IMR-90 (cell line): ENCODE results near the gene RGMA. TPM values are rescaled to one million over a fixed set of nuclear protein-coding genes. Genes with fewer than 3 reads are reported as not detected.

Source experiments
- ATAC-seq: fragments of 200-7000 bp; cut with Tn5 transposase; 2 replicates; pipeline ENCODE4 v1.9.1; 2020; ENCODE audit warnings: low read depth, mild to moderate bottlenecking, moderate library complexity
- BruUV-seq: library from RNA; stranded (reverse); fragments of 400-500 nt; replicated peaks from 2 replicates; lab custom pipeline; 2021; lab: Mats Ljungman, UMichigan
- CTCF ChIA-PET: fragments of 300-600 bp; formaldehyde crosslinking; extraction: SDS; loops from one replicate; lab custom pipeline; 2021; ENCODE audit warnings: antibody characterized with exemption; lab: Yijun Ruan, JAX
- POLR2A ChIA-PET: fragments of 300-600 bp; sonication (Branson Sonifier 250); formaldehyde crosslinking; loops from one replicate; lab custom pipeline; 2022; ENCODE audit warnings: antibody characterized with exemption; ENCODE audit not compliant: unreplicated experiment; lab: Charles Lee
- DNase-seq: peaks from one replicate; pipeline ENCODE4 v3.0.0; 2013
- H2AFZ ChIP-seq: replicated peaks from 2 replicates; pipeline ENCODE3; 2013; ENCODE audit warnings: low read length, mild to moderate bottlenecking; ENCODE audit not compliant: poor library complexity
- H2AK5ac ChIP-seq: 2 replicates; pipeline ENCODE4 v1.6.1; 2013; ENCODE audit warnings: low read depth, low read length, inconsistent platforms
- H2AK9ac ChIP-seq: replicated peaks from 2 replicates; pipeline ENCODE3; 2013; ENCODE audit warnings: mild to moderate bottlenecking, low read depth, low read length, moderate library complexity; ENCODE audit not compliant: poor library complexity
- H2BK120ac ChIP-seq: 2 replicates; pipeline ENCODE4 v1.6.1; 2013; ENCODE audit warnings: low read depth, low read length, inconsistent platforms
- H2BK15ac ChIP-seq: 3 replicates; pipeline ENCODE4 v1.6.1; 2013; ENCODE audit warnings: low read depth, low read length, inconsistent platforms
- H2BK20ac ChIP-seq: 2 replicates; pipeline ENCODE4 v1.6.1; 2013; ENCODE audit warnings: low read depth, mild to moderate bottlenecking, inconsistent platforms, low read length, moderate library complexity
- H2BK5ac ChIP-seq: 2 replicates; pipeline ENCODE4 v1.6.1; 2013; ENCODE audit warnings: mild to moderate bottlenecking, low read depth, low read length, inconsistent platforms; ENCODE audit not compliant: poor library complexity, severe bottlenecking
- H3K14ac ChIP-seq: replicated peaks from 2 replicates; pipeline ENCODE4 v1.6.1; 2013; ENCODE audit warnings: low read depth, low read length, inconsistent platforms
- H3K18ac ChIP-seq: 2 replicates; pipeline ENCODE4 v1.6.1; 2013; ENCODE audit warnings: low read depth, low read length, control low read depth
- H3K23ac ChIP-seq: 2 replicates; pipeline ENCODE4 v1.6.1; 2013; ENCODE audit warnings: low read depth, low read length, inconsistent platforms
- H3K27ac ChIP-seq: 2 replicates; pipeline ENCODE4 v1.5.1; 2013; ENCODE audit warnings: mild to moderate bottlenecking, control low read depth, low read length; ENCODE audit not compliant: insufficient read depth
- H3K27me3 ChIP-seq: 2 replicates; pipeline ENCODE4 v1.6.1; 2013; ENCODE audit warnings: low read length; ENCODE audit not compliant: control insufficient read depth, insufficient read depth
- H3K36me3 ChIP-seq: 2 replicates; pipeline ENCODE4 v1.6.1; 2013; ENCODE audit warnings: low read length, mixed read lengths; ENCODE audit not compliant: control insufficient read depth, insufficient read depth
- H3K4ac ChIP-seq: 2 replicates; pipeline ENCODE4 v1.6.1; 2013; ENCODE audit warnings: low read depth, low read length, inconsistent platforms
- H3K4me1 ChIP-seq: 2 replicates; pipeline ENCODE4 v1.6.1; 2013; ENCODE audit warnings: low read length, mixed read lengths; ENCODE audit not compliant: control insufficient read depth, insufficient read depth
- H3K4me2 ChIP-seq: 2 replicates; pipeline ENCODE4 v1.6.1; 2013; ENCODE audit warnings: low read depth, mild to moderate bottlenecking, control low read depth, low read length, moderate library complexity
- H3K4me3 ChIP-seq: 2 replicates; pipeline ENCODE4 v1.5.1; 2013; ENCODE audit warnings: low read depth, mild to moderate bottlenecking, control low read depth, low read length, moderate library complexity; ENCODE audit not compliant: insufficient read depth
- H3K56ac ChIP-seq: 2 replicates; pipeline ENCODE4 v1.6.1; 2013; ENCODE audit warnings: low read length, inconsistent platforms; ENCODE audit not compliant: insufficient read depth; ENCODE audit errors: extremely low read depth
- H3K79me1 ChIP-seq, 2 experiments: 2 replicates each; pipeline ENCODE4 v1.6.1; 2013; ENCODE audit warnings: low read length in 2 of 2, inconsistent platforms in 1 of 2, low read depth in 1 of 2
- H3K9ac ChIP-seq: 2 replicates; pipeline ENCODE4 v1.6.1; 2013; ENCODE audit warnings: low read depth, low read length, control low read depth
- H3K9me1 ChIP-seq: 2 replicates; pipeline ENCODE4 v1.6.1; 2013; ENCODE audit warnings: low read length, inconsistent platforms; ENCODE audit not compliant: insufficient read depth
- H3K9me3 ChIP-seq: 2 replicates; pipeline ENCODE4 v1.6.1; 2013; ENCODE audit warnings: low read length; ENCODE audit not compliant: control insufficient read depth, insufficient read depth
- H4K20me1 ChIP-seq: 2 replicates; pipeline ENCODE4 v1.6.1; 2013; ENCODE audit warnings: low read length, inconsistent platforms; ENCODE audit not compliant: insufficient read depth
- H4K5ac ChIP-seq: 2 replicates; pipeline ENCODE4 v1.6.1; 2013; ENCODE audit warnings: mild to moderate bottlenecking, low read depth, low read length, control low read depth
- H4K8ac ChIP-seq, 2 experiments: 2 replicates each; pipeline ENCODE4 v1.6.1; 2013; ENCODE audit warnings: low read depth in 2 of 2, low read length in 2 of 2, control low read depth in 1 of 2, inconsistent platforms in 1 of 2
- H4K91ac ChIP-seq: 2 replicates; pipeline ENCODE4 v1.6.1; 2013; ENCODE audit warnings: low read depth, low read length, inconsistent platforms; ENCODE audit not compliant: insufficient read depth
- BHLHE40 ChIP-seq: fragments of 150-350 bp; IDR thresholded peaks from 2 replicates; pipeline ENCODE4 v1.6.1; 2016; ENCODE audit warnings: mild to moderate bottlenecking, low read depth, low read length
- CEBPB ChIP-seq: IDR thresholded peaks from 2 replicates; pipeline ENCODE4 v1.6.1; 2012; ENCODE audit warnings: low read depth, low read length, improper control_type of control experiment
- FOS ChIP-seq: fragments of 150-350 bp; IDR thresholded peaks from 2 replicates; pipeline ENCODE4 v1.6.1; 2016; ENCODE audit warnings: low read depth, low read length
- MXI1 ChIP-seq: IDR thresholded peaks from 2 replicates; pipeline ENCODE4 v1.6.1; 2012; ENCODE audit warnings: low read depth, mild to moderate bottlenecking, low read length, moderate library complexity, borderline replicate concordance
- NFE2L2 ChIP-seq: fragments of 150-350 bp; IDR thresholded peaks from 2 replicates; pipeline ENCODE4 v1.6.1; 2016; ENCODE audit warnings: low read depth, mild to moderate bottlenecking, low read length
- RFX5 ChIP-seq: IDR thresholded peaks from 2 replicates; pipeline ENCODE4 v1.8.0; 2012; ENCODE audit warnings: low read depth, mild to moderate bottlenecking, low read length, moderate library complexity
- WGBS, 2 experiments: methylation state at CpG; one replicate each; pipeline versions ENCODE4 v1.1.5 to v1.1.7; 2013; ENCODE audit warnings: missing lambda C conversion rate in 2 of 2; ENCODE audit not compliant: insufficient read length in 1 of 2; ENCODE audit errors: extremely low coverage in 2 of 2; 5-methylcytosine and 5-hydroxymethylcytosine counted together
- dilution Hi-C: fragments of 300-500 bp; cut with HindIII; formaldehyde crosslinking; loops from one replicate; pipeline ENCODE4 v1.14.3; 2018; ENCODE audit warnings: low sequenced_read_pairs; ENCODE audit not compliant: unreplicated experiment
- in situ Hi-C: fragments of 300-500 bp; cut with MboI; formaldehyde crosslinking; loops from 3 replicates; pipeline ENCODE4 v1.14.3; 2019; ENCODE audit warnings: low sequenced_read_pairs, inconsistent platforms, mixed read lengths
- intact Hi-C: fragments of 100-400 bp; cut with micrococcal nuclease; formaldehyde crosslinking; loops from 2 replicates; pipeline ENCODE4 v1.10.0; 2022
- polyA plus RNA-seq, 3 experiments: library from polyadenylated mRNA; depleted of rRNA; stranded (reverse); fragments of >200 nt; gene quantifications; 2 replicates each; pipeline ENCODE4 v1.2.3, GENCODE V29; 2012; ENCODE audit warnings: low replicate concordance in 1 of 3
- total RNA-seq: library from RNA; depleted of rRNA; stranded (reverse); fragments of >200 nt; gene quantifications from 2 replicates; pipeline ENCODE4 v1.2.3, GENCODE V29; 2012
- TF ChIP-seq, protein P1 (sequence below): conservative IDR thresholded peaks from 2 replicates; pipeline ENCODE4 v1.5.1; 2012; ENCODE audit warnings: mild to moderate bottlenecking, low read depth, low read length, improper control_type of control experiment
- TF ChIP-seq, protein P2 (sequence below): fragments of 150-350 bp; IDR thresholded peaks from 2 replicates; pipeline ENCODE4 v1.6.1; 2017; ENCODE audit warnings: mild to moderate bottlenecking, antibody characterized with exemption, low read length, low read depth
- TF ChIP-seq, protein P3 (sequence below): fragments of 150-350 bp; IDR thresholded peaks from 2 replicates; pipeline ENCODE4 v1.6.1; 2016; ENCODE audit warnings: low read depth, mild to moderate bottlenecking, low read length, moderate library complexity, borderline replicate concordance

RGMA gene
- total and polyA plus RNA-seq, 2 of the 4 experiments (the other 2 are of a cell fraction): 0.18 to 0.26 TPM

DNA sequence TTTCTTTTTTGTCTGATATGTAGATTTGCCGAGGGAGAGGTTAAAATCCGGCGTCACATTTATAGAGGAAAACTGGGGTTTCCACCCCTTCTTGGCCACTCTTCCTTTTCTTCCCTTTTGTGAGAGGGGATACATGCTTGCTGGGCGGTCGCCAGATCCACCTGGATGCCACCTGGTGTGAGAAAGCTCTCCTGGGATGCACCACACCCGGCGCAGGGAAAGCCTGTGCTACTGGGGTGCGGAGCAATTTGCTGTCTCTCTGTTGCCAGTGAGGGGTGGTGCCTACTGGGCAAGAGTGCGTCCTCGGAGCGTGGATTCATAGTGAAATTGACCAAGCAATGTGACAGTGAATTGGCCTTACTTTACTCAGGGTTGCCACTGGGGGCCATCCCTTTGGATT lies 2.5 kb upstream of the RGMA start:
- Histone ChIP-seq H3K4me2 (no peak overlapping the region), H3K4me3 (no peak overlapping the region), H3K9me3 (no peaks in the 10 kb centered on the region), H2AK9ac (no peak overlapping the region), H2AFZ (no peak overlapping the region), H4K91ac (no peak overlapping the region), H3K36me3 (no peaks in the 10 kb centered on the region), H2AK5ac (no peak overlapping the region), H3K9me1 (no peaks in the 10 kb centered on the region), H3K14ac (no peak overlapping the region), H2BK120ac (no peak overlapping the region), H3K4ac (no peak overlapping the region), H2BK15ac (no peak overlapping the region), H3K27me3 (peaks cover 45% of the 10 kb centered on the region), H4K8ac (no peak overlapping the region), H3K56ac (no peak overlapping the region), H2BK20ac (no peak overlapping the region), H4K5ac (no peak overlapping the region), H4K20me1 (no peaks in the 10 kb centered on the region), H3K18ac (no peak overlapping the region), H3K79me1 (no peaks in the 10 kb centered on the region), H3K23ac (no peak overlapping the region), H2BK5ac (no peak overlapping the region), H3K4me1 (no peaks in the 10 kb centered on the region), H3K27ac (no peak overlapping the region), H3K9ac (no peak overlapping the region)
- no TSS peak for BruUV-seq
- ChIA-PET CTCF (no interaction called here), POLR2A (no interaction called here)
- no peak for ATAC-seq
- dilution Hi-C loops: no loop called here
- WGBS, 2 experiments: no CpG with 5 or more reads among the region's 11 CpGs
- intact Hi-C loops: no loop called here
- no peak for TF ChIP-seq FOS
- TF ChIP-seq, protein P1, sequence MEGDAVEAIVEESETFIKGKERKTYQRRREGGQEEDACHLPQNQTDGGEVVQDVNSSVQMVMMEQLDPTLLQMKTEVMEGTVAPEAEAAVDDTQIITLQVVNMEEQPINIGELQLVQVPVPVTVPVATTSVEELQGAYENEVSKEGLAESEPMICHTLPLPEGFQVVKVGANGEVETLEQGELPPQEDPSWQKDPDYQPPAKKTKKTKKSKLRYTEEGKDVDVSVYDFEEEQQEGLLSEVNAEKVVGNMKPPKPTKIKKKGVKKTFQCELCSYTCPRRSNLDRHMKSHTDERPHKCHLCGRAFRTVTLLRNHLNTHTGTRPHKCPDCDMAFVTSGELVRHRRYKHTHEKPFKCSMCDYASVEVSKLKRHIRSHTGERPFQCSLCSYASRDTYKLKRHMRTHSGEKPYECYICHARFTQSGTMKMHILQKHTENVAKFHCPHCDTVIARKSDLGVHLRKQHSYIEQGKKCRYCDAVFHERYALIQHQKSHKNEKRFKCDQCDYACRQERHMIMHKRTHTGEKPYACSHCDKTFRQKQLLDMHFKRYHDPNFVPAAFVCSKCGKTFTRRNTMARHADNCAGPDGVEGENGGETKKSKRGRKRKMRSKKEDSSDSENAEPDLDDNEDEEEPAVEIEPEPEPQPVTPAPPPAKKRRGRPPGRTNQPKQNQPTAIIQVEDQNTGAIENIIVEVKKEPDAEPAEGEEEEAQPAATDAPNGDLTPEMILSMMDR: no peak
- TF ChIP-seq BHLHE40: no peak
- TF ChIP-seq CEBPB: no peak
- TF ChIP-seq MXI1: no peak
- TF ChIP-seq, protein P2, sequence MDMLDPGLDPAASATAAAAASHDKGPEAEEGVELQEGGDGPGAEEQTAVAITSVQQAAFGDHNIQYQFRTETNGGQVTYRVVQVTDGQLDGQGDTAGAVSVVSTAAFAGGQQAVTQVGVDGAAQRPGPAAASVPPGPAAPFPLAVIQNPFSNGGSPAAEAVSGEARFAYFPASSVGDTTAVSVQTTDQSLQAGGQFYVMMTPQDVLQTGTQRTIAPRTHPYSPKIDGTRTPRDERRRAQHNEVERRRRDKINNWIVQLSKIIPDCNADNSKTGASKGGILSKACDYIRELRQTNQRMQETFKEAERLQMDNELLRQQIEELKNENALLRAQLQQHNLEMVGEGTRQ: no peak
- no peak for TF ChIP-seq RFX5
- TF ChIP-seq NFE2L2: no peak
- TF ChIP-seq, protein P3, sequence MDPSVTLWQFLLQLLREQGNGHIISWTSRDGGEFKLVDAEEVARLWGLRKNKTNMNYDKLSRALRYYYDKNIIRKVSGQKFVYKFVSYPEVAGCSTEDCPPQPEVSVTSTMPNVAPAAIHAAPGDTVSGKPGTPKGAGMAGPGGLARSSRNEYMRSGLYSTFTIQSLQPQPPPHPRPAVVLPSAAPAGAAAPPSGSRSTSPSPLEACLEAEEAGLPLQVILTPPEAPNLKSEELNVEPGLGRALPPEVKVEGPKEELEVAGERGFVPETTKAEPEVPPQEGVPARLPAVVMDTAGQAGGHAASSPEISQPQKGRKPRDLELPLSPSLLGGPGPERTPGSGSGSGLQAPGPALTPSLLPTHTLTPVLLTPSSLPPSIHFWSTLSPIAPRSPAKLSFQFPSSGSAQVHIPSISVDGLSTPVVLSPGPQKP: no peak
- DNase-seq: no peak
- in situ Hi-C loops: no loop called here
